ENCODE results near the gene EEPD1. TPM values are rescaled to one million over a fixed set of nuclear protein-coding genes. Genes with fewer than 3 reads are reported as not detected.
"Not testable (repeated sequence)": the region's sequence is repeated elsewhere in the genome, so short reads cannot be mapped to it uniquely, and the experiment has no call there.

EEPD1 gene
- total RNA-seq, 1 donor from 2014 or later: 18.0 TPM

DNA sequence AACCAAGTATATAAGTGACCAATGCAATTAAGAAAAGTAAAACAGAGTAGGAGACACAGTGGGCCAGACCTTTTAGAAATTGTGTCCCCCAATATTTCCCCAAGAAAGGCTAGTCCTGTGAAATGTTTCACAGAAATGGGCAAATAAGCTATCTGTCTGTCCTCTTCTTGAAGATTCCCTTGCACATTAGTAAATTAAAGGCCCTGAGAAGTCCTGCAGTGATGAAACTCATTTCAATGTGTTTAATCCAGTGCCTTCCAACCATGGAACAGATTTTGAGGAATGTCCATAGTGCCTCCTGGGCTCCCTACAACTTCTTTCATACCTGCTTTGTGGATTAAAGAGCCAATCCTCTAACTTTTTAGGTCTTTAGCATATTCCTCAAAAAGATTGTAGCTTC is 11.2 kb upstream of the EEPD1 start:
- no peak for DNase-seq (ENCODE audit: low spot score in 2 of 2, unreplicated experiment in 2 of 2)
- no peak overlapping the region for H3K4me3 Mint-ChIP-seq
- H3K4me1 Mint-ChIP-seq: peaks cover 2% of the 10 kb centered on the region
- TF ChIP-seq, protein P1, sequence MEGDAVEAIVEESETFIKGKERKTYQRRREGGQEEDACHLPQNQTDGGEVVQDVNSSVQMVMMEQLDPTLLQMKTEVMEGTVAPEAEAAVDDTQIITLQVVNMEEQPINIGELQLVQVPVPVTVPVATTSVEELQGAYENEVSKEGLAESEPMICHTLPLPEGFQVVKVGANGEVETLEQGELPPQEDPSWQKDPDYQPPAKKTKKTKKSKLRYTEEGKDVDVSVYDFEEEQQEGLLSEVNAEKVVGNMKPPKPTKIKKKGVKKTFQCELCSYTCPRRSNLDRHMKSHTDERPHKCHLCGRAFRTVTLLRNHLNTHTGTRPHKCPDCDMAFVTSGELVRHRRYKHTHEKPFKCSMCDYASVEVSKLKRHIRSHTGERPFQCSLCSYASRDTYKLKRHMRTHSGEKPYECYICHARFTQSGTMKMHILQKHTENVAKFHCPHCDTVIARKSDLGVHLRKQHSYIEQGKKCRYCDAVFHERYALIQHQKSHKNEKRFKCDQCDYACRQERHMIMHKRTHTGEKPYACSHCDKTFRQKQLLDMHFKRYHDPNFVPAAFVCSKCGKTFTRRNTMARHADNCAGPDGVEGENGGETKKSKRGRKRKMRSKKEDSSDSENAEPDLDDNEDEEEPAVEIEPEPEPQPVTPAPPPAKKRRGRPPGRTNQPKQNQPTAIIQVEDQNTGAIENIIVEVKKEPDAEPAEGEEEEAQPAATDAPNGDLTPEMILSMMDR (IDR thresholded peaks at IDR 0.05; ENCODE audit: unreplicated experiment): no peak
- no peak overlapping the region for H3K27ac Mint-ChIP-seq
- H3K27me3 Mint-ChIP-seq (ENCODE audit: low read depth): peaks cover 2% of the 10 kb centered on the region
- H3K36me3 Mint-ChIP-seq: no peaks in the 10 kb centered on the region
- H3K9me3 Mint-ChIP-seq: peaks cover 22% of the 10 kb centered on the region

DNA sequence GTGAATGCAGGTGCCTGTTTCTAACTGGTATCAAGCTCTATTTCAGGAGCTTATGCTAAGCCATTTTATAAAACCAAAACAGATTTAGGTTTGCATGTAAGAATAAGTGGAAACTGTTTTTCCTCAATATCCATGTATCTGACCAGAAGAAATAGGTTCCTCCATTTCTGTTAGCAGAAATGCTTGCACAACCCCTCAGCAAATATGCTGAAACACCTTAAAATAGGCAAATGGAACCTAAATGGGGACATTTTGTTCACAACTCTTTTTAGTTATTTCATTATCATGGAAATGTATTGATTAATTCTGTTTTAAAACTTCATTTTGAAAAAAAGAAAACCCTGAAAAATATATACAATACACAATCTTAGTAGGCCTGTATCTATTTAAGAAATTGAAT is 8.9 kb upstream of the EEPD1 start:
- peaks cover 26% of the 10 kb centered on the region for H3K9me3 Mint-ChIP-seq
- H3K4me1 Mint-ChIP-seq: no peaks in the 10 kb centered on the region
- DNase-seq (ENCODE audit: low spot score in 2 of 2, unreplicated experiment in 2 of 2): no peak
- no peak overlapping the region for H3K4me3 Mint-ChIP-seq
- peaks cover 2% of the 10 kb centered on the region for H3K27me3 Mint-ChIP-seq (ENCODE audit: low read depth)
- TF ChIP-seq, protein P1 (IDR thresholded peaks at IDR 0.05; ENCODE audit: unreplicated experiment): no peak
- no peaks in the 10 kb centered on the region for H3K36me3 Mint-ChIP-seq
- no peak overlapping the region for H3K27ac Mint-ChIP-seq

DNA sequence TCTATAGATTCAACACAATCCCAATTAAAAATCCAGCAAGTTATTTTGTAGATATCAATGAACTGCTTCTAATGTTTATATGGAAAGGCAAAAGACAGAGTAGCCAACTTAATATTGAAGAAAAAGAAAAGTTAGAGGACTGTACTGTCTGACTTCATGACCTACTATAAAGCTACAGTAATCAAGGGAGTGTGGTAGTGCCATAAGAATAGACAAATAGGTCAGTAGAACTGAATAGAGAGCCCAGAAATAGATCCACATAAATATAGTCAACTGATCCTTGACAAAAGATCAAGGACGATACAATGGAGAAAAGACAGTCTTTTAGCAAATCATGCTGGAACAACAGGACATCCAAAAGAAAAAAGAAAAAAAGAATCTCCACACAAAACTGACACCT is 7.4 kb upstream of the EEPD1 start:
- Mint-ChIP-seq H3K27me3 (ENCODE audit: low read depth) (no peaks in the 10 kb centered on the region), H3K36me3 (no peaks in the 10 kb centered on the region), H3K27ac (no peak overlapping the region), H3K4me3 (no peak overlapping the region), H3K9me3 (peaks cover 13% of the 10 kb centered on the region), H3K4me1 (peaks cover 14% of the 10 kb centered on the region)
- TF ChIP-seq, protein P1 (IDR thresholded peaks at IDR 0.05; ENCODE audit: unreplicated experiment): no peak
- no peak for DNase-seq (ENCODE audit: low spot score in 2 of 2, unreplicated experiment in 2 of 2)

DNA sequence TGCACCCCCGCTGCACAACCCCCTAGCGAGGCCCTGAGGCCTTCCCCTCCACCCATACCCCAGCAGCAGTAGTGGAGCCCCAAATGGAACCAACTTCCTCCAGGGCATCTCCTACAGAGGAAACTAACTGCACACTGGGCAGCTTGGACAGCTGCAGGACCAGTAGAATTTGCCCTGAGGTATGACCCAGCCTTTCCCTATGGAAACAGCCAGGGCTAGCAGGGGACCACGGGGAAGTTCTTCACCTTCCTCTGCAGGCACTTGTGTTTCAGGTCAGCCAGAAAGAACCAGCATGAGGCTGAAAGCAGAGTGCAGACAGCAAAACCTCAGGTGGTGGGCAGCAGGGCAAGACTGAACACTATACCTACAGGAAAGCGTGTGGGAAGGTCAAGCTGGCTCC is 5.7 kb upstream of the EEPD1 start:
- Mint-ChIP-seq H3K4me1 (peaks cover 20% of the 10 kb centered on the region), H3K27ac (no peak overlapping the region), H3K4me3 (no peak overlapping the region), H3K36me3 (no peaks in the 10 kb centered on the region), H3K9me3 (peaks cover 13% of the 10 kb centered on the region), H3K27me3 (ENCODE audit: low read depth) (no peaks in the 10 kb centered on the region)
- TF ChIP-seq, protein P1 (IDR thresholded peaks at IDR 0.05; ENCODE audit: unreplicated experiment): no peak
- DNase-seq (ENCODE audit: low spot score in 2 of 2, unreplicated experiment in 2 of 2): no peak

DNA sequence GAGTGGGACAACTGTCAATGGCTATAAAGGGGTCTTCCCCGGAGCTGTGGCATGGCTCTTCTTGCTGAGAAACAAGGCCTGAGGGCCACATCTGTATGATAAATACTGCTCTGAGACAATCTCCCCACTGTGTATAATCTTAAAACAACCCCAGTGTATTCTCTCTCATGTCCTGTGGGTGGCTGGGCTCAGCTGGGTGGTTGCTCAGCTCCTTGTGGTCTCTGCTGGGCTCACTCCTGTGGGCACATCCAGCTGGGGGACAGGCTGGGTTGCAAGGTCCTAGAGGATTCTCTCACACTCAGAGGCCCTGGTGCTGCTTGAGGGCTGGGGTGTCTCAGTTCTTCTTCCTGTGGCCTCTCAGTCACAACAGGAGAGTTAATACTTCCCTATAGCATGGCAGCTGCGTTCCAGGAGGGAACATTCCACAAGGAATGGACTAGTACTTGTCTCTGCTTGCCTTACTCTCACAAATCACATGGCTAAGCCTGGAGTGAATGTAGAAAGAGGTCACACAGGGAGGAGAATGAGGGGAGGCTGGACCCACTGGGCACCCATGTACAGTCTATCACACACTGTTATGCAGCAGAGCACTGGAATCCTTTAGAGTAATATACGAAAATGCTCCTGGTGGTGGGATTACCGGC is 4.5 kb upstream of the EEPD1 start:
- peaks cover 20% of the 10 kb centered on the region for H3K4me1 Mint-ChIP-seq
- H3K27me3 Mint-ChIP-seq (ENCODE audit: low read depth): no peaks in the 10 kb centered on the region
- H3K27ac Mint-ChIP-seq: no peak overlapping the region
- no peak for DNase-seq (ENCODE audit: low spot score in 2 of 2, unreplicated experiment in 2 of 2)
- H3K4me3 Mint-ChIP-seq: no peak overlapping the region
- no peaks in the 10 kb centered on the region for H3K36me3 Mint-ChIP-seq
- TF ChIP-seq, protein P1 (IDR thresholded peaks at IDR 0.05; ENCODE audit: unreplicated experiment): no peak
- peaks cover 13% of the 10 kb centered on the region for H3K9me3 Mint-ChIP-seq

DNA sequence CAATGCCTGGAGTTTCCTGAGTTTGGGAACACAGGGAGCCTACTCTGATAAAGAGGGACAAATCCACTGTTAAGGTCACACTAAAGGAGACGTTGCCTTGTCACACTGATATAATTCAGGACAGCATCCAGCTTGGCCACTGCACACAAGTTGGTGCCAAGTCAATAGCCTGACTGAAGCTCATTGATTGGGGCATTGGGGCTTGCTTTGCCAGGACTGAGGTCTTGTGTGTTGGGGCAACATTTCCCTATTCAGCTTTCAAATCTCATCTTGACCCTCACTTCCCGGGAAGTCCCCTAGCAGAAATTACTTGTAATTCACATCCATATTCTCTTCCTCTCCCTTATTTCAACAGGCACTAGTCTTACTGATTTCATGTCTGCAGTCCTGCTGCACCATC is 3.8 kb upstream of the EEPD1 start:
- H3K27me3 Mint-ChIP-seq (ENCODE audit: low read depth); DNase-seq (ENCODE audit: low spot score in 2 of 2, unreplicated experiment in 2 of 2); H3K4me3 Mint-ChIP-seq; H3K36me3 Mint-ChIP-seq: not testable (repeated sequence)
- H3K4me1 Mint-ChIP-seq: peaks cover 25% of the 10 kb centered on the region
- H3K9me3 Mint-ChIP-seq: peaks cover 13% of the 10 kb centered on the region
- peak overlapping the region; percentile 89 for H3K27ac Mint-ChIP-seq

Measured in mesothelial cell of epicardium (in vitro differentiated cells).